ENCODE results near the gene CCL5. TPM values are rescaled to one million over a fixed set of nuclear protein-coding genes. Genes with fewer than 3 reads are reported as not detected.

CCL5 gene
- total RNA-seq, 8 experiments from 2014 or later = 0.47 to 0.97 (median 0.51) TPM; not detected in 5

DNA sequence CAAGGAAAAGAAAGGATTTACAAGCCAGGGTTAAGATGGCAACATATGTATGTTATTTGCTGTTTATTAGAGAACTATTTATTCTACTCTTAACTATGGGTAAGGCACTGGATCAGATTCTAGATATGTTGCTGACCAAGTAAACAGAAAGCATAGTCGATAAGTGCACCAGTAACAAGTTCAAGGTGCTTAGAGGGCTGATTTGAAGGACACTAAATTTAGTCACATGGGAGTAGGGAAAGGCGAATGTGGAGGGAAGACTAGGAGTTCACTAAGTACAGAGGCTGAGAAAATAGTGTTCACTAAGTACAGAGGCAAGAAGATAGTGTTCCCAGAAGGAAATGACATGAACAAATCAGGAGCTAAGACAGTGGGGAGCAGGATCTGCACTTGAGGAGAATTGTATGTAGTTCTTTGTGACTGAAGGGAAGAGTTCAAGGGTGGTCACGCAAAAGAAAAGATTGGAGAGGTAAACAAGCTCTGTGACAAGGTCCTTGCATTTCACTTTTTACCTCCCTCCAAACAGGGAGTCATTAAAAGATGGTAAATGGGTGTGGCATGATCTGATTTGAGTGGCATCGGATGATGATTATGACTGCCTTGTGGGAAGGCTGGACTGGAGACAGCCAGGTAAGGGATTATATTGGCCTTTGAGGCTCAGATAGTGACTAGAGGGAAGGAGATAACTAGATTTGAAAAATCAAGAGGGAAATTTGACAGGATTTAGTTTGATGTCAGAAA lies 32.4 kb downstream of the CCL5 start:
- 83 to 100% (median 99%) methylated on average over 1 to 4 of the region's 4 CpGs for WGBS, 10 experiments
- no peaks in the 10 kb centered on the region for H3K4me1 ChIP-seq (replicated peaks in 1 of 2)
- no peak overlapping the region for H3K4me3 ChIP-seq
- no peak overlapping the region for H3K27ac ChIP-seq
- in situ Hi-C loops (cut with MboI; ENCODE audit: low pct_unique_long_range_greater_than_20kb in 2 of 9, low sequenced_read_pairs in 9 of 9, unreplicated experiment in 9 of 9) = loop anchor here in 1 of 9 experiments (25.0 kb wide), 1 partner anchor 89 kb away; the partner anchor contains the start of genes LYZL6 and RDM1
- no peak for ATAC-seq (replicated peaks in 6 of 8)

DNA sequence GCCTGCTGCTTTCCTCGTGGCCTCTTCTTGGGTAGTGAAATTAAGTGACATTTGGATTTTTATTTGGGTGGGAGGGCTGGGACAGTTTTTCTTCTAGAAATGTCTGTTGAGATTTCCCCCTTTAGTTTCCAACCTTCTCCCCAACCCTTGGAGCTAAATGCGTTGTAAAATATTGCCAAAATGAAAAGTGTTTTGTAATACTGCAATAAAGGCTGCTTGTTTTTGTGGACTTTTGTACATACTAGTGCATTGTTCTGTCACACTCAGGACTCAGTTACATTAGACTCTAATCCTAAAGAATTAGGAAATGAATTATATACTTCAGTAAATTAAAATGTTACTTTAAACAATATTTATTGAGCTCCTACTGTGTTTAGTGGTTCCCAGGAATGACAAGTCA lies 33.2 kb downstream of the CCL5 start:
- H3K4me3 ChIP-seq = no peak overlapping the region
- no peak overlapping the region for H3K27ac ChIP-seq
- no peak for ATAC-seq (replicated peaks in 6 of 8)
- in situ Hi-C loops (cut with MboI; ENCODE audit: low pct_unique_long_range_greater_than_20kb in 2 of 9, low sequenced_read_pairs in 9 of 9, unreplicated experiment in 9 of 9) = loop anchor here in 1 of 9 experiments (25.0 kb wide), 1 partner anchor 90 kb away; the partner anchor contains the start of genes LYZL6 and RDM1
- no peaks in the 10 kb centered on the region for H3K4me1 ChIP-seq (replicated peaks in 1 of 2)
- WGBS, 10 experiments = 45 to 100% (median 92%) methylated on average over 1 to 2 of the region's 2 CpGs; no CpG with 5 or more reads in 2 of the 10 experiments

DNA sequence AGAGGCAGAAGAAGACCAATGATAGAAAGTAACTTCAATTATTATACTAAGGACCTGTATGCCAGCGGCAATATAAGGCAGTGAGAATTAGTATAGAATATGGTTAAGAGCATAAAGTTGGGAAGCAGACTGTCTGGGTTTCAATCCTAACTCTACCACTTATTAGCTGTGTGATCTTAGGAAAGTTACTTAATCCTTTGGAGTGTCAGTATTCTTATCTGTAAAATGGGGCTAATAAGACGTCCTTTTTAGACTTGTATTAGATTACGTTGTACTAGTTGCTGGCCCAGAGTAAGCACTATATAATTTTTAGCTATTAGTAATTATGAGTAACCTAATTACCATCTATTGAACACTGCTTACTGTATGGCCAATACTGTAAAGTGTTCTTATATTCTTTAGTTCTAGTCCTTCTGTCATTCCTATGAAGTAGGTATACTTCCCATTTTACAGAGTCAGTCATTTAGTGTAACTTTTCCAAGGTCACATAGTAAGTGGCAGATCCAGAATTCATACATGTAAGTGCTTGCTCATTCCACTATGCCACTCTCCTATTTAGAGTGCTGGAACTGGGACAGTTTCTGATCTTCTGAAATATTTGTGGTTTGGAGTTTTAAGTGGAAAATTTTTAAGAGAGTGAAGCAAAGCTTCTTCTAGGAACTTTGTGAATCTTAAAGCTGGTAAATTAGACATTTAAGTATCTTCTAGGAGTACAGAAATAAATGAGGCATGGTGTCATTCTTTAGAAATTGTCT lies 33.9 kb downstream of the CCL5 start:
- WGBS, 10 experiments = 83 to 100% (median 100%) methylated on average over 1 to 3 of the region's 3 CpGs; no CpG with 5 or more reads in 1 of the 10 experiments
- in situ Hi-C loops (cut with MboI; ENCODE audit: low pct_unique_long_range_greater_than_20kb in 2 of 9, low sequenced_read_pairs in 9 of 9, unreplicated experiment in 9 of 9) = loop anchor here in 1 of 9 experiments (25.0 kb wide), 1 partner anchor 91 kb away; the partner anchor contains the start of genes LYZL6 and RDM1
- no peak overlapping the region for H3K27ac ChIP-seq
- no peak overlapping the region for H3K4me3 ChIP-seq
- no peaks in the 10 kb centered on the region for H3K4me1 ChIP-seq (replicated peaks in 1 of 2)
- ATAC-seq (replicated peaks in 6 of 8) = no peak

DNA sequence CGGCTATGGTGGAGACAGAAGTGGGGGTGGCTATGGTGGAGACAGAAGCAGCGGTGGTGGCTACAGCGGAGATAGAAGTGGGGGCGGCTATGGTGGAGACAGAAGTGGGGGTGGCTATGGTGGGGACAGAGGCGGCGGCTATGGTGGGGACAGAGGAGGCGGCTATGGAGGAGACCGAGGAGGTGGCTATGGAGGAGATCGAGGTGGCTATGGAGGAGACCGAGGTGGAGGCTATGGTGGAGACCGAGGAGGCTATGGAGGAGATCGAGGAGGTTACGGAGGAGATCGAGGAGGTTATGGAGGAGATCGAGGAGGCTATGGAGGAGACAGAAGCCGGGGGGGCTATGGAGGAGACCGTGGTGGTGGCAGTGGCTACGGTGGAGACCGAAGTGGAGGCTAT lies 35.6 kb downstream of the CCL5 start:
- ATAC-seq (replicated peaks in 6 of 8) = no peak
- 93 to 100% (median 97%) methylated on average over 1 to 5 of the region's 19 CpGs; no CpG with 5 or more reads in 6 of the 10 experiments for whole genome bisulfite sequencing, 10 experiments
- Histone ChIP-seq H3K27ac (no peak overlapping the region), H3K4me1 (replicated peaks in 1 of 2) (no peaks in the 10 kb centered on the region), H3K4me3 (no peak overlapping the region)
- in situ Hi-C loops (cut with MboI; ENCODE audit: low pct_unique_long_range_greater_than_20kb in 2 of 9, low sequenced_read_pairs in 9 of 9, unreplicated experiment in 9 of 9) = loop anchor here in 1 of 9 experiments (25.0 kb wide), 1 partner anchor 93 kb away; the partner anchor contains the start of genes LYZL6 and RDM1

DNA sequence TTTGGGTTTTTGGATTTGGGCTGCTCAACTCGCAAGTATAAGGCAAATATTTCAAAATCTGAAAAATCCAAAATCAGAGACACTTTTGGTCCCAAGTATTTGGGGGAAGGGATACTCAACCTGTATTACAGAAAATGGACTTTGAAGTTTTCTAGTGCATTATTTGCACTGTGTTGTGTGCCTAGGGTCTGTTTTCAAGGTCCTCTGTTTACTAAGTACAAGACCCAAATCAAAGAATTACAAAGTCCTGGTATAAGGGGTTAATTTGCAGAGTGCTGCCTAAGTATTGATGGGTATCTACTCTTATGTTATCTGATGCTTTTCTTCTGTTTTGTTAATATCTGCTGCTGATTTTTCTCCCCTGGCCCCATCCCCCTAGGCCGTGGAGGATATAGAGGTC lies 36.5 kb downstream of the CCL5 start:
- Histone ChIP-seq H3K4me3 (no peak overlapping the region), H3K27ac (no peak overlapping the region), H3K4me1 (replicated peaks in 1 of 2) (no peaks in the 10 kb centered on the region)
- no peak for ATAC-seq (replicated peaks in 6 of 8)
- in situ Hi-C loops (cut with MboI; ENCODE audit: low pct_unique_long_range_greater_than_20kb in 2 of 9, low sequenced_read_pairs in 9 of 9, unreplicated experiment in 9 of 9) = loop anchor here in 1 of 9 experiments (25.0 kb wide), 1 partner anchor 94 kb away; the partner anchor contains the start of genes LYZL6 and RDM1
- WGBS, 10 experiments = 86 to 100% (median 100%) methylated on average over 1 to 2 of the region's 2 CpGs; no CpG with 5 or more reads in 1 of the 10 experiments

DNA sequence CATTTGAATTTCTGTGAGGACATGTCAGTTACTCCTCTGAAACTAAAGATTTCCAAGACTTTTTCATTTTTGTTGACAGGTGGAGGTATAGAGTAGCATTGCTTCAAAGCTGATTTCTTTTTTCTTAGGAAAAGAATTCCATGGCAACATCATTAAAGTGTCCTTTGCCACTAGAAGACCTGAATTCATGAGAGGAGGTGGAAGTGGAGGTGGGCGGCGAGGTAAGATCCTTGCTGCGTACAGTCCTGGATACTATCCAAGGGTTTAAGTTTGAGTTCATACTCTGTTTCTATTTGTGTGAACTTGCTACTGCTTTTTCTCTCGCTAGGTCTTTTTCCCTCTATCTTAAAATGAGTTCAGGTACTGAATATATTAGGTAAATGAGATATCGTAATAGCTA lies 37.9 kb downstream of the CCL5 start:
- Histone ChIP-seq H3K4me3 (no peak overlapping the region), H3K4me1 (replicated peaks in 1 of 2) (no peaks in the 10 kb centered on the region), H3K27ac (no peak overlapping the region)
- in situ Hi-C loops (cut with MboI; ENCODE audit: low pct_unique_long_range_greater_than_20kb in 2 of 9, low sequenced_read_pairs in 9 of 9, unreplicated experiment in 9 of 9) = loop anchor here in 1 of 9 experiments (25.0 kb wide), 1 partner anchor 95 kb away; the partner anchor contains the start of genes LYZL6 and RDM1
- no peak for ATAC-seq (replicated peaks in 6 of 8)
- WGBS, 10 experiments = 89 to 100% (median 100%) methylated on average over 1 to 5 of the region's 5 CpGs; no CpG with 5 or more reads in 1 of the 10 experiments

DNA sequence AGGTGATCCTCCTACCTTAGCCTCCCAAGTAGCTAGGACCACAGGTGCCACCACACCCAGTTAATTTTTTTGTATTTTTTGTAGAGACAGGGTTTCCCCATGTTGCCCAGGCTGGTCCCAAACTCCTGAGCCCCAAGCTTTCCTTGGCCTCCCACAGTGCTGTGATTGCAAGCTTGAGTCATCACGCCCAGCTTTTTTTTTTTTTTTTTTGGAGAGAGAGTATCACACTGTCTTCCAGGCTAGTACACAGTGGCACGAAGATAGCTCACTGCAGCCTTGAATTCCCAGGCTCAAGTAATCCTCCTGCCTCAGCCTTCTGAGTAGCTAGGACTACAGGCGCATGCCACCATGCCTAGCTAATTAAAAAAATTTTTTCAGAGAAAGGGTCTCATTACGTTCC lies 38.7 kb downstream of the CCL5 start:
- H3K4me1 ChIP-seq (replicated peaks in 1 of 2) = no peaks in the 10 kb centered on the region

DNA sequence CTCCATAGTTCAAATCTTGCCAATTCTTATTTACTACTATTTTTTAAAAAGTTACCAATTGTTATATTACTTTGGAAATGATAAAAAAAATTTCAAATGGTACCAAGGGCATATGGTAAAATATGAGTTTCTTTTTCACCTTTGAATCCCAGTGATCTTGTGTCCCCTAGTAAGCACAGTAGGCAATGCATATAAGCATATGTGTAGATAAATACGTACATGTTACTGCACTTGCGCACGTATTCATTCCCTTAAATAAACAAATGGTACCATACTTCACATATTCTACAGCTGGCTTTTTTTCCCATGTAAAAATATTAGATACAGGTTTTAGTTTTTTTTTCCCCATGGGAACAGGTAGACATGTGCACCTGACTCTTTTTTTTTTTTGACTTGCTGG lies 39.1 kb downstream of the CCL5 start:
- Histone ChIP-seq H3K4me3 (no peak overlapping the region), H3K27ac (no peak overlapping the region), H3K4me1 (replicated peaks in 1 of 2) (no peaks in the 10 kb centered on the region)
- WGBS, 10 experiments = 10 to 94% (median 82%) methylated on average over 2 to 3 of the region's 3 CpGs; no CpG with 5 or more reads in 2 of the 10 experiments
- ATAC-seq (replicated peaks in 6 of 8) = peak in 1 of 8 experiments; percentile 95
- in situ Hi-C loops (cut with MboI; ENCODE audit: low pct_unique_long_range_greater_than_20kb in 2 of 9, low sequenced_read_pairs in 9 of 9, unreplicated experiment in 9 of 9) = loop anchor here in 1 of 9 experiments (25.0 kb wide), 1 partner anchor 96 kb away; the partner anchor contains the start of genes LYZL6 and RDM1

More for the DNA sequence above, 38.7 kb downstream of the CCL5 start:
- H3K27ac ChIP-seq = no peak overlapping the region
- in situ Hi-C loops (cut with MboI; ENCODE audit: low pct_unique_long_range_greater_than_20kb in 2 of 9, low sequenced_read_pairs in 9 of 9, unreplicated experiment in 9 of 9) = loop anchor here in 1 of 9 experiments (25.0 kb wide), 1 partner anchor 96 kb away; the partner anchor contains the start of genes LYZL6 and RDM1
- 79 to 100% (median 89%) methylated on average over 1 to 3 of the region's 4 CpGs; no CpG with 5 or more reads in 4 of the 10 experiments for WGBS, 10 experiments
- H3K4me3 ChIP-seq = no peak overlapping the region
- ATAC-seq (replicated peaks in 6 of 8) = peak in 2 of 8 experiments; percentile 35 to 58

DNA sequence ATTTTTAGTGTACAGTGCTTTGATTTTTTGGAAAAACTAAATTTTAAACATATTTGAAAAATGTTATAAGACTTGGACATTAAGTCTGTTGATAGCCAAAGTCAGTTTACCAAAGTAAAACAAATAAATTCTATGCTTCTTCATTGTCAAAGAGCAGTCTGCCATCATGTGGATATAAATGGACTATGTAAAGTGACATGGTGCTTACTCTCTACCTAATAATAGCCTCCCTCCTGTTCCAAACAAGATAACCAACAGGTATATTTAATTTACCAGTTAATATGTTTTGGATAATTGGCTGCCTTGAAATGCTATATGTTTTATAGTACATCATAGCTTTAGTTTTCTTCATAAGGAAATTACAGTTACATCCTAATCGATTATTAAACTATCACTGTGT lies 55.0 kb downstream of the CCL5 start:
- Histone ChIP-seq H3K27ac (no peak overlapping the region), H3K4me3 (no peak overlapping the region), H3K4me1 (replicated peaks in 1 of 2) (no peaks in the 10 kb centered on the region)
- 100% methylated on average over 1 of the region's 1 CpG; no CpG with 5 or more reads in 4 of the 10 experiments for WGBS, 10 experiments
- no peak for ATAC-seq (replicated peaks in 6 of 8)
- in situ Hi-C loops (cut with MboI; ENCODE audit: low pct_unique_long_range_greater_than_20kb in 2 of 9, low sequenced_read_pairs in 9 of 9, unreplicated experiment in 9 of 9) = loop anchor here in 1 of 9 experiments (25.0 kb wide), 1 partner anchor 112 kb away; the partner anchor contains the start of genes LYZL6 and RDM1

Other genes starting within 250 kb of the CCL5 start
- gene RASL10B, start 148.7 kb downstream of the CCL5 start, total RNA-seq = 10 to 100 TPM in 5 of 8 experiments, 1 to 10 TPM in 2, under 1 TPM in 1; 0.61 to 33.6 (median 10.7) TPM
- 1 to 10 TPM in 1 of 8 experiments, under 1 TPM in 5, not detected in 2; 0.08 to 1.8 (median 0.22) TPM for gene GAS2L2, start 127.1 kb downstream of the CCL5 start, total RNA-seq
- gene C17orf50, start 119.5 kb downstream of the CCL5 start, total RNA-seq = under 1 TPM in 6 of 8 experiments, not detected in 2; 0.33 to 0.85 (median 0.63) TPM
- gene MMP28, start 84.7 kb downstream of the CCL5 start, total RNA-seq = 10 to 100 TPM in 1 of 8 experiments, 1 to 10 TPM in 1, under 1 TPM in 3, not detected in 3; 0.09 to 11.1 (median 0.32) TPM
- gene TAF15, start 70.9 kb downstream of the CCL5 start, total RNA-seq = 100 to 1,000 TPM in 2 of 8 experiments, 10 to 100 TPM in 6; 40.6 to 190 (median 53.7) TPM
- under 1 TPM in 5 of 8 experiments, not detected in 3; 0.08 to 0.18 (median 0.14) TPM for gene HEATR9, start 11.5 kb downstream of the CCL5 start, total RNA-seq
- 1 to 10 TPM in 2 of 8 experiments, under 1 TPM in 5, not detected in 1; 0.21 to 3.7 (median 0.76) TPM for gene RDM1, start 50.4 kb upstream of the CCL5 start, total RNA-seq
- under 1 TPM in 1 of 8 experiments, not detected in 7; 0.66 TPM for gene LYZL6, start 63.4 kb upstream of the CCL5 start, total RNA-seq
- gene CCL16, start 101.1 kb upstream of the CCL5 start, total RNA-seq = under 1 TPM in 1 of 8 experiments, not detected in 7; 0.24 TPM
- under 1 TPM in 3 of 8 experiments, not detected in 5; 0.14 to 0.52 (median 0.15) TPM for gene CCL14, start 106.4 kb upstream of the CCL5 start, total RNA-seq
- gene CCL15, start 121.2 kb upstream of the CCL5 start, total RNA-seq = under 1 TPM in 3 of 8 experiments, not detected in 5; 0.21 to 0.47 (median 0.41) TPM
- not detected for gene CCL23, start 137.6 kb upstream of the CCL5 start, total RNA-seq
- under 1 TPM in 4 of 8 experiments, not detected in 4; 0.29 to 0.73 (median 0.59) TPM for gene CCL18, start 183.9 kb upstream of the CCL5 start, total RNA-seq
- gene CCL3, start 209.8 kb upstream of the CCL5 start, total RNA-seq = under 1 TPM in 2 of 8 experiments, not detected in 6; 0.13 to 0.24 TPM
- gene CCL4, start 223.5 kb upstream of the CCL5 start, total RNA-seq = under 1 TPM in 4 of 8 experiments, not detected in 4; 0.13 to 0.52 (median 0.37) TPM